Inferior parietal cortex (tissue), 1 donor: Measurements from ENCODE around the gene LY6G6C.

Experiments
- DNase-seq: peaks from one replicate; pipeline ENCODE4 v3.0.0-alpha.2; 2016; ENCODE audit errors: extremely low spot score

The LY6G6C gene

GRCh38 chr6:31741815-31742214 lies 20.3 kb upstream of the LY6G6C start:
- no peak for DNase-seq

- DNase-seq = no peak
Measured at GRCh38 chr6:31740397-31741223, 19.1 kb upstream of the LY6G6C start.

- DNase-seq = peak; percentile 100
Measured at GRCh38 chr6:31739639-31740396, 18.3 kb upstream of the LY6G6C start, which contains the start of gene MSH5. MSH5 (plus strand) TSS chr6:31740005; CDS start chr6:31740467, 462 bp downstream.

- peak; percentile 45 for DNase-seq
Measured at GRCh38 chr6:31737991-31738979, 16.7 kb upstream of the LY6G6C start.

- no peak for DNase-seq
Measured at GRCh38 chr6:31737315-31737990, 15.9 kb upstream of the LY6G6C start.

- no peak for DNase-seq
Measured at GRCh38 chr6:31736768-31737314, 15.3 kb upstream of the LY6G6C start.

GRCh38 chr6:31736021-31736767 lies 14.6 kb upstream of the LY6G6C start, which contains the start of gene CLIC1:
CLIC1 (minus strand) TSS chr6:31736530; CDS start chr6:31736300, 230 bp downstream.
- peak; percentile 42 for DNase-seq

GRCh38 chr6:31734821-31735406 lies 13.4 kb upstream of the LY6G6C start:
- no peak for DNase-seq

- no peak for DNase-seq
Measured at GRCh38 chr6:31734247-31734820, 12.8 kb upstream of the LY6G6C start.

- no peak for DNase-seq
Measured at GRCh38 chr6:31733734-31734133, 12.2 kb upstream of the LY6G6C start.

GRCh38 chr6:31732029-31732428 lies 10.5 kb upstream of the LY6G6C start:
- no peak for DNase-seq

- no peak for DNase-seq
Measured at GRCh38 chr6:31730631-31731086, 9.1 kb upstream of the LY6G6C start.

- peak; percentile 58 for DNase-seq
Measured at GRCh38 chr6:31729979-31730630, 8.6 kb upstream of the LY6G6C start.

GRCh38 chr6:31729515-31729978 lies 8.0 kb upstream of the LY6G6C start:
- peak; percentile 71 for DNase-seq

GRCh38 chr6:31728767-31729514 lies 7.4 kb upstream of the LY6G6C start, which contains the start of gene DDAH2:
DDAH2 (minus strand) TSS chr6:31729299; CDS start chr6:31729161, 138 bp downstream.
- DNase-seq = no peak

- no peak for DNase-seq
Measured at GRCh38 chr6:31727717-31728671, 6.4 kb upstream of the LY6G6C start.
